ENCODE measurements around the gene ZBED6.
"Not testable (repeated sequence)": the region's sequence is repeated elsewhere in the genome, so short reads cannot be mapped to it uniquely, and the experiment has no call there.

Gene ZBED6

DNA sequence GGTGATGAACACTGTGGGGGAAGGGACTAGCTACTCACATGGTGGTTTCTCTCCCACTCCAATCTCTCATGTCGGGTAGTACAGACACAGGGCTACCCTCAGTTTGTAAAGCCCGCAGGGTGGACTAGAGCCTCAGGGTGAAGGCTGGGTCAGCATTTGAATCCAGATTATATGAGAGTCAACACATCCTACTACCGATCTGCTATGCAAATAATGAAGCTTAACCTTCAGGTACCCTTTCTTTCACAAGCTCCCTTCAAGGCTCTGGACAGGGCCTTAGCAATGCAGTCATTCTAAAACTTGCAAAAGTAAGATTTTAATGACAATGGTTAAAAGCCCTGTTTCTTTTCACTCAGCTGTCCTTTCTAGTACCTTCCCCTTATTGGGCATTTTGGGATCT lies 5.5 kb upstream of the ZBED6 start:
- no peaks in the 10 kb centered on the region for H3K27me3 ChIP-seq (ENCODE audit: low read length)
- no peaks in the 10 kb centered on the region for H4K20me1 ChIP-seq (ENCODE audit: low read depth, low read length)
- no peak overlapping the region for H3K4me2 ChIP-seq (ENCODE audit: low read depth, low read length, poor library complexity, severe bottlenecking)
- no peaks in the 10 kb centered on the region for H3K36me3 ChIP-seq (ENCODE audit: low read length)
- H3K9me2 ChIP-seq (replicated peaks; ENCODE audit: insufficient read depth, low read length): no peaks in the 10 kb centered on the region
- no peak overlapping the region for H3K9ac ChIP-seq (ENCODE audit: low read length)
- H3K27ac ChIP-seq (ENCODE audit: low read depth, low read length): no peak overlapping the region
- no peak overlapping the region for H3K4me3 ChIP-seq (ENCODE audit: insufficient read depth, low read length, poor library complexity, severe bottlenecking)
- no peaks in the 10 kb centered on the region for H3K9me3 ChIP-seq (ENCODE audit: insufficient read depth, low read length)
- TF ChIP-seq CTCF (IDR thresholded peaks at IDR 0.05; ENCODE audit: insufficient read depth, low read length, poor library complexity, severe bottlenecking) (no peak), EZH2phosphoT487 (conservative IDR thresholded peaks at IDR 0.05; ENCODE audit: low read length) (no peak)
- H3K79me2 ChIP-seq (ENCODE audit: insufficient read depth, low read length): no peaks in the 10 kb centered on the region
- no peak overlapping the region for H2AFZ ChIP-seq (ENCODE audit: low read depth, low read length, severe bottlenecking)
- no peaks in the 10 kb centered on the region for H3F3A ChIP-seq (ENCODE audit: insufficient read depth)

DNA sequence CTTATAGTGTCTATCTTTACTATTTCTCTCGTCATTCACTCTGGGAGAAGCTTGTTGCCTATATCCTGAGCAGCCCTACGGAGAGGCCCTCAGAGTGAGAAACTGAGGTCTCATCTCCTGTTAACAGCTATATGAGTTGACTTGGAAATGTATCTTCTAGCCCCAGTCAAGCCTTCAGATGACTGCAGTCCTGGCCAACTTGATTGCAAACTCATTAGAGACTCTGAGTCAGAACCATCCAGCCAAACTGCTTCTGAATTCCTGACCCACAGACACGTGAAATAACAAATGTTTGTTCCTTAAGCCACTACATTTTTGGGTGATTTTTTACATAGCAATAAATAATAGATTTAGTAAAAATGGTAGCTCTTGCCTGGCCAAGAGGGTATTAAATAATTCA lies 3.9 kb upstream of the ZBED6 start:
- Histone ChIP-seq H3K4me2 (ENCODE audit: low read depth, low read length, poor library complexity, severe bottlenecking) (no peak overlapping the region), H3K27ac (ENCODE audit: low read depth, low read length) (no peak overlapping the region), H3K9ac (ENCODE audit: low read length) (no peak overlapping the region), H3K27me3 (ENCODE audit: low read length) (no peaks in the 10 kb centered on the region), H3K36me3 (ENCODE audit: low read length) (no peaks in the 10 kb centered on the region), H4K20me1 (ENCODE audit: low read depth, low read length) (no peaks in the 10 kb centered on the region), H3K9me2 (replicated peaks; ENCODE audit: insufficient read depth, low read length) (no peaks in the 10 kb centered on the region), H3K4me3 (ENCODE audit: insufficient read depth, low read length, poor library complexity, severe bottlenecking) (no peak overlapping the region), H2AFZ (ENCODE audit: low read depth, low read length, severe bottlenecking) (no peak overlapping the region), H3K79me2 (ENCODE audit: insufficient read depth, low read length) (peaks cover 6% of the 10 kb centered on the region), H3K9me3 (ENCODE audit: insufficient read depth, low read length) (no peaks in the 10 kb centered on the region), H3F3A (ENCODE audit: insufficient read depth) (no peaks in the 10 kb centered on the region)
- TF ChIP-seq EZH2phosphoT487 (conservative IDR thresholded peaks at IDR 0.05; ENCODE audit: low read length) (no peak), CTCF (IDR thresholded peaks at IDR 0.05; ENCODE audit: insufficient read depth, low read length, poor library complexity, severe bottlenecking) (no peak)

GRCh38 chr1:203792486-203792885 lies 2.9 kb upstream of the ZBED6 start:
- no peaks in the 10 kb centered on the region for H3F3A ChIP-seq (ENCODE audit: insufficient read depth)
- peaks cover 8% of the 10 kb centered on the region; the same call in 1 of the 2 replicates for H3K36me3 ChIP-seq (ENCODE audit: low read length)
- H4K20me1 ChIP-seq (ENCODE audit: low read depth, low read length): peaks cover 5% of the 10 kb centered on the region; the same call in 1 of the 2 replicates
- H3K9me3 ChIP-seq (ENCODE audit: insufficient read depth, low read length): no peaks in the 10 kb centered on the region
- H3K27me3 ChIP-seq (ENCODE audit: low read length): no peaks in the 10 kb centered on the region
- no peak overlapping the region for H3K27ac ChIP-seq (ENCODE audit: low read depth, low read length)
- no peak overlapping the region for H3K4me2 ChIP-seq (ENCODE audit: low read depth, low read length, poor library complexity, severe bottlenecking)
- TF ChIP-seq EZH2phosphoT487 (conservative IDR thresholded peaks at IDR 0.05; ENCODE audit: low read length) (no peak), CTCF (IDR thresholded peaks at IDR 0.05; ENCODE audit: insufficient read depth, low read length, poor library complexity, severe bottlenecking) (no peak)
- H3K79me2 ChIP-seq (ENCODE audit: insufficient read depth, low read length): peaks cover 16% of the 10 kb centered on the region
- H2AFZ ChIP-seq (ENCODE audit: low read depth, low read length, severe bottlenecking): no peak overlapping the region
- no peak overlapping the region for H3K9ac ChIP-seq (ENCODE audit: low read length)
- no peaks in the 10 kb centered on the region for H3K9me2 ChIP-seq (replicated peaks; ENCODE audit: insufficient read depth, low read length)
- no peak overlapping the region for H3K4me3 ChIP-seq (ENCODE audit: insufficient read depth, low read length, poor library complexity, severe bottlenecking)

GRCh38 chr1:203793561-203793960 lies 1.9 kb upstream of the ZBED6 start:
- not testable (repeated sequence) for H3K4me3 ChIP-seq (ENCODE audit: insufficient read depth, low read length, poor library complexity, severe bottlenecking); H3K27me3 ChIP-seq (ENCODE audit: low read length); H3K9me3 ChIP-seq (ENCODE audit: insufficient read depth, low read length); H3K9me2 ChIP-seq (replicated peaks; ENCODE audit: insufficient read depth, low read length); H2AFZ ChIP-seq (ENCODE audit: low read depth, low read length, severe bottlenecking); H3K9ac ChIP-seq (ENCODE audit: low read length); H3F3A ChIP-seq (ENCODE audit: insufficient read depth); H4K20me1 ChIP-seq (ENCODE audit: low read depth, low read length); H3K27ac ChIP-seq (ENCODE audit: low read depth, low read length); H3K4me2 ChIP-seq (ENCODE audit: low read depth, low read length, poor library complexity, severe bottlenecking)
- peaks cover 27% of the 10 kb centered on the region for H3K79me2 ChIP-seq (ENCODE audit: insufficient read depth, low read length)
- H3K36me3 ChIP-seq (ENCODE audit: low read length): peaks cover 17% of the 10 kb centered on the region

Measured in SU-DHL-6 (cell line).